Thyroid gland (tissue), 4 donors: ENCODE data around the gene NPB.

Source experiments
- CTCF ChIP-seq, 6 experiments: fragments of 200-600 bp in 3 of 6; fragments of 450-650 bp in 3 of 6; sonication (generic) in 3 of 6; IDR thresholded peaks; one replicate each; pipeline ENCODE4 v1.5.1; 2016 to 2019; ENCODE audit warnings: antibody characterized with exemption in 6 of 6, mild to moderate bottlenecking in 2 of 6, inconsistent platforms in 1 of 6, moderate library complexity in 1 of 6
- POLR2A ChIP-seq, 2 donors: fragments of 450-650 bp; IDR thresholded peaks; one replicate each; pipeline ENCODE4 v1.6.1; 2017; ENCODE audit warnings: antibody characterized with exemption in 2 of 2, mild to moderate bottlenecking in 2 of 2, moderate library complexity in 1 of 2

GRCh38 chr17:81859906-81860755, 41.9 kb upstream of the NPB start, which contains the start of gene P4HB:
- no peak for TF ChIP-seq CTCF (IDR thresholded peaks at IDR 0.05)
- TF ChIP-seq POLR2A (IDR thresholded peaks at IDR 0.05), result peak in 1 of 2 donors; percentile 85
